Inferior parietal cortex (tissue), 1 donor: ENCODE data around the gene USP51.
A peak's percentile ranks its signal among the peaks of the same experiment; 100 is the strongest.
"Not testable (repeated sequence)": the region's sequence is repeated elsewhere in the genome, so short reads cannot be mapped to it uniquely, and the experiment has no call there.

Experiments used
- DNase-seq: peaks from one replicate; pipeline ENCODE4 v3.0.0-alpha.2; 2016; ENCODE audit errors: extremely low spot score

USP51 gene

DNA sequence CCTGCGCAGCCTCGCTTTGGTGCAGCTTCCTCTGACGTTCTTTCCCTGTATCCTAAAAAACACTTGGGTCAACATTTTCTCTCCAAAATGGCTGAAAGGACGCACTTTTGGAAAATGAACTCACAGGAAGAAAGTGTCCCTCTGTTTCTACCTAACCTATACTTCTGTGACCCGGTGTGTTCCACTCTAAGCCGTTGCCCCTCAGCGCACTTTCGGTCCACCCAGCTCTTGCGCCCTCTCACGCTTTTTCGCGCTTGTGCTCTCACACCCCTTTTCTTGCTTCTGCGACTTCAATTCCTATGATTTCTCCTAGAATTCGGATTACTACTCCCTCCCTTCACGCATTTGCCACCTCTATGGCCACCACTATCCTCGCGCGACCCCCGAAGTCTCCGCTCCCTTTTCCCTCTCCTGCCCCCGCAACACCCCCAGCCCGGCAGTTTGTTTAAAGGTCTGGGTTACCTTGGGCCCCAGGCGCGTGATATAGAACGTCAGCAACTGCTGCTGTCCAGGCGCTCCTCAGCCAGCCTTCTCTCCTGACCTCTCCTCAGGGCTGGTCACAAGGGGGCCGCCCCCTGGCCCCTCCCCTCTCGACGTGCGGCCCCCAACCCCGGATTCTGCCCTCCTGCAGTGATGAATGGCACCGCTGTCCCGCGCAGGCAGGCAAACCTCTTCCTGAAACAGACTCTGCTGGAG lies at the start of gene USP51:
Gene USP51, minus strand, starts transcription at position 535 of the 696 bp plus-strand sequence. CDS start 909 bp downstream, outside the sequence.
- peak; percentile 65 for DNase-seq

GRCh38 chrX:55524487-55524886 lies 34.8 kb upstream of the USP51 start:
- DNase-seq: no peak

GRCh38 chrX:55523356-55523755 lies 33.7 kb upstream of the USP51 start:
- peak; percentile 1 for DNase-seq

- no peak for DNase-seq
Observed at GRCh38 chrX:55522596-55523276, 33.1 kb upstream of the USP51 start.

DNA sequence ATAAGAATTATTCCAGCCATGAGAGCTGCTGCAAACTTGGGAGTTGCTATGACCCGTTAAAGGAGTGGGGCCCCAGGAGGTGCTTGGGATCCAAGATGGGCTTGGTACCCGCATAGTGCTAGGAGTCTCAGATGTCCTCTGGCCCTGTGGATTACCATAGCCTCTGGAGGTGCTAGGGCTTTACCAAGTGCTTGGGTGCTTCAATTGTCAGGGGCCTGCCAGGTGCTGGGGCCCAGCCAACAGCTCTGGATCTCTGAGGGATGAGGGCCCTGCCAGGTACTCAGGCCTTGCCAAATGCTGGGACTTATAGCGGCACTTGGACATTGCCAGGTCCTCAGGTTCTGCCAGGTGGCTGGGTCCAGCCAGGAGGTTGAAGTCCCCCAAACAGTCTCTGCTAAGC lies 32.0 kb upstream of the USP51 start:
- DNase-seq: no peak

DNA sequence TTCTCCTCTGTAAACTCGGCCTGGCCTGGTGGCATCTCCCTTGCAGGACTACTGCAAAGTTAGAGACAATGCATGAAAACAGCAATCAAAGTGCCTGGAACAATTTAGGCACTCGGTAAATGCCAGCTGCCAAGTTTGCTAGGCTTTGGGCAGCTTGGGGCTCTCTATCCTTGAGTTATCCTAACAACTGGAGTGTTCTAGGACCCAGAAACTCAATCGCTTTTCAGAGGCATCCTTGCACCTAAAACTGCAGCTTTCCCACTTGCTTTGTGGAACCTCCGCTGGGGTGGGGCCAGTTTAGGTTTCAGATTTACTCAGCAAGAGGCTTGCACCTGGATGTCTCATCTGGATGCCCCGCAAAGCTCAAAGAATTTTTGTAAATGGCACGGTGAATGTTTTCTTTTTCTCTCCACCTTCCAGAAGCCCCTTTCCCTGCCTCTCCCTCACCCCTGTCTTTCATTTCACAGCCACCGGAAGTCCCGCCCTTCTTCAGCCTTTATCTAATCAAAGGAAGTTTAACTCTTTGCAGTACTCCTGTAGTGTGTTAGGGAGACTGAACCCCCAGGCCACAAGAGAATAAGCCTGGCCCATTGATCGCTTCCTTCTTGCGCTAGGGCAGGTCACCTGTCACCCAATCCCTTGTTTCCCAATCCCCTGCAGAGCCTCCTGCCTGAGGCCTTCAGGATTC lies 27.3 kb upstream of the USP51 start:
- not testable (repeated sequence) for DNase-seq

DNA sequence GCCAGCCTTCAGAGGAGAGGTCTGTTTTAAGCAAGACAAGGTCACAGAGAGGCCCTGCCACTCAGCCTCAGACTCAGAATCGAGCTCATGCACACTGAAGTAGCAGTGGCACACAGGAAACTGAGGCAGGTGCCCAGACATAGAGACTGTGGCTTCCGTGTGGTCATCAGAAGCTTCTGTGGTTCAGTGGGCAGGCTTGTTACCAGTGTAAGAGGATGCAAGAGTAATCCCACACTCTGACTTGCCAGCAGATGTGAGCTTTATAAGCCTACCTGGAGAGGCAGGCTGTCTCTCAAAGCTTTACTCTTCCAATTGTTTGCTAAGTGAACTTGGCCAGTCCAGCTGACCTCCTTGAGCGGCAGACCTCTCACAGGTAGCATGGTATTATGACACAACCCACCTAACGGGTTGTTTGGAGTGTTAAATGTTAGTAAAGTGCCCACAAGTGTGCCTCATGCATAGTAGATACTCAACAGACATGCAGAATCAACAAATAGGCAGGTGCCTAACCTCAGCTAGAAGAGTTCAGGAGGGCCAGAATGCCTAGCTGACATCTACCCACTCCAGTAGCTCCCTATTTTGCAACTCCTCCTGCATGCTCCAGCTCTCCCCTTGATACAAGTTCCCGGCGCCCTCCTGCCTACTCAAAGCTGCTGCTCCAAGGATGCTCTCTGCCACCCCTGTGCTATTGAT lies 23.5 kb upstream of the USP51 start:
- DNase-seq: not testable (repeated sequence)

GRCh38 chrX:55508410-55509152 lies 18.9 kb upstream of the USP51 start:
- not testable (repeated sequence) for DNase-seq

- not testable (repeated sequence) for DNase-seq
Observed at GRCh38 chrX:55507699-55508098, 18.1 kb upstream of the USP51 start.

GRCh38 chrX:55507010-55507409 lies 17.4 kb upstream of the USP51 start:
- DNase-seq: not testable (repeated sequence)

GRCh38 chrX:55490974-55491373 lies 1.3 kb upstream of the USP51 start:
- DNase-seq: no peak

DNA sequence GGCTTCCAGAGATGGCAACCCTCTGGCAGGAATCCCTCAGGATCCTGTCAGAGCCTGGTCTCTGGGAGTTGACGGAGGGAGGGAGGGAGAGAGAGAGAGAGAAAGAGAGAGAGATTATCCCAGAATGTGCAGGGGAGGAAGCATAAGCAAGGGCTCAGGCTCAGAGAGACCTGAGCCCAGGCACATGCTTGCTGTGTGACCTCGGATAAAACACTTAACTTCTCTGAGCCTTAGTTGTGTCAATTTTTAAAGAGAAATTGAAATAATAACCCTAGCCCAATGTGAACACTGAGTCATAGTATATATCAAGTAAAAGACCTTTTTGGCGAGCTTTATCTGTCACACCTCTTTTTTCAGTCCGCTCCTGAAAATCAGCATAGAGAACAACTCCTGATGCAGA lies 473 bp upstream of the USP51 start:
- DNase-seq: no peak

DNA sequence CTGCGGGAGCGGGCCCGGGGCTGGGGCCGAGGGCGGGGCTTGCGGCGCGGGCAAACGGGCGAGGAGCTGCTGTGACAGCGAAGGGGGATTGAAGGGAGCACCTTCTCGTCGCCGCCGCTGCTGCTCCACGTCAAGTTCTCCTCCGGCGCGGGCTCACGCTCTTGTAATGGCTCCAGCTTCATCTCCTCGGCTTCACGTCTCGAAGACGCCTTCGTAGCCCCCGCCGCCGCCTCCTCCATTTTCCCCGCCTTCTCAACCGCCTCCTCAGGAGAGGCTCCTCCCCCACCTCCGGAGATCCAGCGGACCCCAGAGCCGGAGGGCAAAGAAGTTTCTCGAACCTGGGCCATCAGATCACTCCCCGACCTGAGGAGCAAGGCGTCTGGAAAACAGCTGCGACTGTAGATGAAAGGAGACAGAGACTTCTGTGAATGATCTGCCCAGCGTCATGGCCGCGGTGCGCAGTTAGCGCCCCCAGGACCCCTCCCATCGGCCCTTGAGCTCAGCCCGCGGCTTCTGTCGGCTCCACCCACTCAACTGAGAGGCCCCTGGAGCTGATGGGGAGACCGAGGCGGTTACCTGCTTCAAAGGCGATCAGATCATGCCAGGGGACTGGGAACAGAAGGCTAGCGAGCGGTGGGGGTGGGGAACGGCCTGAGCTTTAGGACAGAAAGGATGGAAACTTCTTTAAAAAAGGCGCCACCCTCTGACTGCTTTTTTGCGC lies 895 bp downstream of the USP51 start:
- DNase-seq: no peak

GRCh38 chrX:55488006-55488592 lies 1.5 kb downstream of the USP51 start:
- DNase-seq: no peak

DNA sequence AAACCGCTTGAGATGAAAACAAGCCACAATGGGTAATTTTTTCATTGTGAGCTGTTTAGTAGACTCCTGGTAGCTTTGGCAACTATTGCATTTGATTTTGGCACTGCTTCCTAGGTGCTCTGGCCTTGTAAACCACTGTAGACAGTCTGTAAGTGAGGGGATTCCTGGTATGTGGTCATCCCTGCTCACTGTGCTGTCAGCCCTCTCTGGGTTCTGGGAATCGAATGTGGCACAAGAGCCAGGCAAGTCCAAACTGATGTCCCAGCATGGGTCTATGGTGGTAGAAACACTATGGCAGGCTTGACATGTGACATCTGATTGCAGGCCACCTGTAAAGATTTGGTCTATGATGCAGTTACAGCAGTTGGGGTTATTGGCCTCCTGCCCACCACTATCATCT lies 2.5 kb downstream of the USP51 start:
- DNase-seq: no peak

DNA sequence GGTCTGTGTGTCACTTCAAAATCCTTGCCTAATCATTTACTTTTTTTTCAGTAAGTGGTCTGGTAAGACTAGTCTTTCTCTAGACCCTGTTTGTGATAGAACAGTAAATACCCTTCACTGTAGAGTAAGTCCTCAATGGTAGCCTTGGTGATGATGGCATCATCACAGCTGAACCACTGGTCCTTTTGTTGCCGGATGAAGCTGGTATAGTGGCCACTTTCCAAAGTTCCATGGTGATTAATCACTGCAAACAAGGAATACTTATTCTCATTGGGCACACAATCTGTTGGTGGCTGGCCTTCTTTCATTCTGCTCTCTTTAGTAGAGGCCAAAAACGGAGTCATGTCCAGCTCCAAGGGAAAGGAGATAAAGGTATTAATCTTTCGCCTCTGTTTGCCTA lies 2.9 kb downstream of the USP51 start:
- peak; percentile 73 for DNase-seq

DNA sequence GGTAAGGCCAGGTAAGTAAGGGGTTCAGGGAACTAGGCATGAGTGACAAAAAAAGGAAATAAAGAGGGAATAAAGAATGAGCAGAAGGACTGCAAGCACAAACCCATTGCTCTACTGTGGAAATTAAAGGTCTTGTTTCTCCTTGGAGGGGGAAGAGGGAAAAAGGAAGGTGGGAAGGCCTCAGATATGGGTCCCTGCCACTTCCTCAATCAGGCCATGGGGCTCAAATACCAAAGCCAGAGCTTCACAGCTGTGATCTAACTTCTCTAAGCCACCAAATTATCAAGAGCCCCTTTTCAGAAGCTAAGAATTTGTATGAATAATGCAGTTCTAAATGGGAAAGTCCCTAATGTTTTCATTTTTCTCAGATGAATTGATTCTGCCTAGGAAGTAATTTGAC lies 4.7 kb downstream of the USP51 start:
- no peak for DNase-seq

- DNase-seq: no peak
Observed at GRCh38 chrX:55480390-55481062, 9.1 kb downstream of the USP51 start.

DNA sequence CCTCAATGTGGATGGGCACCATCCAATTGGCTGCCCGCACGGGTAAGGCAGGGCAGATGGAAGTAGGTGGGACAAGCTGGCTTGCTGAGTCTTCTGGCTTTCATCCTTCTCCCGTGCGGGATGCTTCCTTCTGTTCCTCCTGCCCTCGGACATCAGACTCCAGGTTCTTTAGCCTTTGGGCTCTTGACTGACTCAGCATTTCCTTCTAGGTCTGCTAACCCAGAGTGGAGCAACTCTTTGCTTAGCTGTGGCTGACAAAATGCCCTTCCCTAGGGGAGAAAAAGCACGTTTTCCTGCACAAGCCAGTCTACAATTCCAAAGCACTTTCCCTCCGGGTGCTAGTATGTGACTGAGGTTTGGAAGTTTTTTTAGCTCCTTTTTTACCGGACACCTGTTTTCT lies 9.7 kb downstream of the USP51 start:
- DNase-seq: not testable (repeated sequence)

DNA sequence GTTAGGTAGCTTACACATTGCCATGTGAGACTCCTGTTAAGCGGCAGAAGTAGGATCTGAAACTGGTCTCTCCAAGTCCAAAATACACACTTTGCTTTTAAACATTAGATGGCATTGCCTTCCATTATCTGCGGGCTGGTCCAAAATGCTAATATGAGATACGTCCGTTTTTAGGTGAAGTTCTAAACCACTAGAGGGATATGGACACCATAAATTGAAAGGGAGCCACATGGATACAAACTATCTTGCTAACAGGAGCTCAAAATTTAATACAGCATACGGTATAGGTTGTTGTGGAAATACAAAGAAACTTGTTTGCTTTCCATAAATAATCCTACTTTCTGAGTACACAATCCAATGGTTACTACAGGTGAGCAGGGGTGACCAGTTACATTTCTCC lies 23.9 kb downstream of the USP51 start:
- DNase-seq: not testable (repeated sequence)
